Lower leg skin (tissue), 4 donors: Measurements from ENCODE around the gene EP400. TPM values are rescaled to one million over a fixed set of nuclear protein-coding genes. Genes with fewer than 3 reads are reported as not detected.

ENCODE experiments used
- DNase-seq, 2 donors: peaks; one replicate each; pipeline ENCODE4 v3.0.0-alpha.2; 2019; ENCODE audit warnings: low spot score in 2 of 2
- H3K4me3 ChIP-seq: fragments of 200-600 bp; sonication (generic); 2 replicates; pipeline ENCODE4 v1.5.1; 2017; ENCODE audit warnings: mild to moderate bottlenecking, low read depth; ENCODE audit not compliant: poor library complexity, severe bottlenecking
- CTCF ChIP-seq, 3 donors: fragments of 450-650 bp; IDR thresholded peaks; one replicate each; pipeline ENCODE4 v1.5.1; 2016; ENCODE audit warnings: antibody characterized with exemption in 3 of 3, mild to moderate bottlenecking in 3 of 3, moderate library complexity in 2 of 3
- POLR2A ChIP-seq, 2 donors: fragments of 450-650 bp; IDR thresholded peaks; one replicate each; pipeline ENCODE4 v1.6.1; 2016 to 2017; ENCODE audit warnings: antibody characterized with exemption in 2 of 2, mild to moderate bottlenecking in 1 of 2, moderate library complexity in 1 of 2
- WGBS, 2 donors: methylation state at CpG; one replicate each; pipeline ENCODE4 v1.1.5; 2018; 5-methylcytosine and 5-hydroxymethylcytosine counted together
- intact Hi-C: fragments of 100-400 bp; cut with DNase I; formaldehyde crosslinking; loops from one replicate; pipeline ENCODE4 v1.15.0; 2023; ENCODE audit warnings: low total_unique reads
- total RNA-seq, 4 donors: library from RNA; depleted of rRNA; stranded (reverse); fragments of >200 nt; gene quantifications; one replicate each; pipeline ENCODE4 v1.1.0, GENCODE V29; 2016

EP400 gene
- total RNA-seq, 4 donors from 2014 or later = 22.0 to 45.8 (median 24.6) TPM

- intact Hi-C loops = no loop called here
- TF ChIP-seq CTCF (IDR thresholded peaks at IDR 0.05) = no peak
- TF ChIP-seq POLR2A (IDR thresholded peaks at IDR 0.05) = no peak
- 96 to 98% methylated on average over 10 of the region's 10 CpGs for WGBS, 2 donors
- H3K4me3 ChIP-seq = no peak overlapping the region
- DNase-seq = no peak
Observed at GRCh38 chr12:132065203-132065602, 115.5 kb downstream of the EP400 start.

- no peak for DNase-seq
- intact Hi-C loops = no loop called here
- no peak for TF ChIP-seq CTCF (IDR thresholded peaks at IDR 0.05)
- TF ChIP-seq POLR2A (IDR thresholded peaks at IDR 0.05) = no peak
- 83 to 89% methylated on average over 4 of the region's 4 CpGs for WGBS, 2 donors
- no peak overlapping the region for H3K4me3 ChIP-seq
Observed at GRCh38 chr12:132065609-132066344, 116.0 kb downstream of the EP400 start.

- WGBS, 2 donors = 79 to 81% methylated on average over 13 of the region's 13 CpGs
- TF ChIP-seq POLR2A (IDR thresholded peaks at IDR 0.05) = no peak
- TF ChIP-seq CTCF (IDR thresholded peaks at IDR 0.05) = no peak
- H3K4me3 ChIP-seq = no peak overlapping the region
- DNase-seq = no peak
- intact Hi-C loops = no loop called here
Observed at GRCh38 chr12:132066345-132066685, 116.6 kb downstream of the EP400 start.

GRCh38 chr12:132066749-132067148, 117.0 kb downstream of the EP400 start:
- TF ChIP-seq POLR2A (IDR thresholded peaks at IDR 0.05) = no peak
- TF ChIP-seq CTCF (IDR thresholded peaks at IDR 0.05) = no peak
- WGBS, 2 donors = 84 to 92% methylated on average over 23 of the region's 23 CpGs
- H3K4me3 ChIP-seq = no peak overlapping the region
- DNase-seq = no peak
- intact Hi-C loops = no loop called here

- WGBS, 2 donors = 82 to 91% methylated on average over 5 to 7 of the region's 7 CpGs
- intact Hi-C loops = no loop called here
- TF ChIP-seq POLR2A (IDR thresholded peaks at IDR 0.05) (no peak), CTCF (IDR thresholded peaks at IDR 0.05) (no peak)
- no peak overlapping the region for H3K4me3 ChIP-seq
- DNase-seq = no peak
Observed at GRCh38 chr12:132067182-132067581, 117.4 kb downstream of the EP400 start.

- intact Hi-C loops = no loop called here
Observed at GRCh38 chr12:132068250-132068649, 118.5 kb downstream of the EP400 start.

More at GRCh38 chr12:132068250-132068649, 118.5 kb downstream of the EP400 start:
- no peak for DNase-seq
- no peak overlapping the region for H3K4me3 ChIP-seq
- TF ChIP-seq POLR2A (IDR thresholded peaks at IDR 0.05) = no peak
- no peak for TF ChIP-seq CTCF (IDR thresholded peaks at IDR 0.05)
- WGBS, 2 donors = 92 to 98% methylated on average over 5 of the region's 5 CpGs
